GM21737 (cell line): Measurements from ENCODE around the gene CLDN7.
A peak's percentile ranks its signal among the peaks of the same experiment; 100 is the strongest.

Experiments
- ATAC-seq: cut with Tn5 transposase; IDR thresholded peaks from one replicate; pipeline ENCODE4 v1.9.1; 2021; ENCODE audit warnings: mild to moderate bottlenecking, moderate library complexity; ENCODE audit not compliant: unreplicated experiment

Gene CLDN7

DNA sequence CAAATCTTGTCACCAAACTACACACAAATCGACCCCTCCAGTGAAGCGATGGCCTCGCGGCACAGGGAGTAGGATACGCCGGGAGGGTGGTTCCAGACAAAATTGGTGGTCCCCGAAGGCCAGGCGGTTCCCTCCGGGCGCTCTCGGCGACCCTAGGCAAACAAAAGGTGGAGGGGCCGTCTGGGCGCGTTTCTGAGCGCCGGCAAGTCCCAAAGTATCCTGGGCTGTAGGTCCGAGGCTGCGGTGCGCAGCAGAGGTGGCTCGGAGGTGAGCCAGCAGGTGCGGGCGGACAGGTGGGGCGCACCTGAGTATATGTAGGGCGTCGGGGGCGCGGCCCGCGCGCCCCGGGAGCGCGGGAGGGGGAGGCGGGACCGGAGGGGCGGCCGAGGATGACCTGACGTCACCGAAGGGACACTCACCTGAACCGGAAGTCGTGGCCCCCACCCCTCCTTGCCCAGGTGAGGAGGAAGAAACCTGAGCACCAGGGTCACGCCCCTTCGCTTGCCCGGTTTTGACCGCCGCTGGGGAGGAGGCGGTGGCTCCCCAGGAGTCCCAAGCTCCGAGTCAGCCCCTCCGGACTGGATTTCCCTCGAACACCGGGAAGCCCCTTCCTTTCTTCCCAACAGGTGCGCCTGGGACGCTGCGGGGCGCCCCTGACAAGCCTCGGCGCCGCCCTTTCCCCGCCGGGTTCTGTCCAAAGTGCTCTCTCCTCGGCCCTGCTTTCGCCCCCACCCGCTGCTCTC lies at the start of gene CLDN7:
Gene CLDN7, minus strand, starts transcription at position 287 of the 743 bp plus-strand sequence. CDS start 435 bp downstream, outside the sequence.
- ATAC-seq, result no peak

GRCh38 chr17:7311110-7311705 lies 48.9 kb upstream of the CLDN7 start:
- no peak for ATAC-seq

GRCh38 chr17:7309628-7310027 lies 47.4 kb upstream of the CLDN7 start:
- ATAC-seq, result no peak

- ATAC-seq, result peak; percentile 20
Observed at GRCh38 chr17:7308625-7309433, 46.6 kb upstream of the CLDN7 start.

DNA sequence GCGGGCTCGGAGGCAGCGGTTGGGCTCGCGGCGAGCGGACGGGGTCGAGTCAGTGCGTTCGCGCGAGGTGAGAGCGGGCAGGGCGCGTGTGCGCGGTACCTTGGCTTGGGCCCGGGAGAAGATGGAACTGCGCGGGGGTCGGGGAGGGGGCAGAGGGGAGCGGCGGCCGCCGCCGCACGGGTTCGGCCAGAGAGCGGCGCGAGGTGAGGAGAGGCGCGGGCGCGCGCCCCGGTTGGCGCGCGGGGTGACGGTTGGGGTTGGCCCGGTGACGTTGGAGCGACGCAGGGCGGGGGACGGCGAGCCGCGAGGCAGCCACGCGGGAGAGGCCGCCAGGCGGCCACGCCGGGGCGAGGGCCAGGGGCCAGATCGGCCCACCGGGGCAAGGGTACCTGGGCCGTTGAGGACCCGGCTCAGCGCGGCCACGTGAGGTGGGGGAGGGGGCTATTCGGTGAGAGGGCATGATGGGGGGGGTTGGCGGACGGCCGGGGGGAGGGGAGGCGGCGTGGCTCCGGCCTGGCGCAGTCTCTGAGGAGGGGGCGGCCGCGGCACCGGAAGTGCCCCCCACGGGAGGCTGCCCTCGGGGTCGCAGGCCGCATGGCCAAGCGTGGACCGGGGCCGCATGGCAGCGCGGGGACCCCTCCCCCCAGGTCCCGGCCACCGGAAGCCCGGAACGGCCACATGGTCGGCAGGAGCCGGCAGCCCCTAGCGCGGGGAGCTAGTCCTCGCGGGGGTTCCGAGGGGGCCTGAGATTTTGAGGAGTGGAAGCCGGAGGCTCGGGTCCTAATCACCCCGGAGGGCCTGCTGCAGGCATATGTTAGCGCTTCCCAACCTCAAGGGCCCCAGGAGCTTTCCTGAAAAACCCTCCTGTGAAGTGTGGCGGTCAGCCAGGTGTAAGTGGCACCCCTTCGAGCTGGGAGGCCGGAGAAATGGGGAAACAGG lies 45.7 kb upstream of the CLDN7 start:
- peak; percentile 2 for ATAC-seq

DNA sequence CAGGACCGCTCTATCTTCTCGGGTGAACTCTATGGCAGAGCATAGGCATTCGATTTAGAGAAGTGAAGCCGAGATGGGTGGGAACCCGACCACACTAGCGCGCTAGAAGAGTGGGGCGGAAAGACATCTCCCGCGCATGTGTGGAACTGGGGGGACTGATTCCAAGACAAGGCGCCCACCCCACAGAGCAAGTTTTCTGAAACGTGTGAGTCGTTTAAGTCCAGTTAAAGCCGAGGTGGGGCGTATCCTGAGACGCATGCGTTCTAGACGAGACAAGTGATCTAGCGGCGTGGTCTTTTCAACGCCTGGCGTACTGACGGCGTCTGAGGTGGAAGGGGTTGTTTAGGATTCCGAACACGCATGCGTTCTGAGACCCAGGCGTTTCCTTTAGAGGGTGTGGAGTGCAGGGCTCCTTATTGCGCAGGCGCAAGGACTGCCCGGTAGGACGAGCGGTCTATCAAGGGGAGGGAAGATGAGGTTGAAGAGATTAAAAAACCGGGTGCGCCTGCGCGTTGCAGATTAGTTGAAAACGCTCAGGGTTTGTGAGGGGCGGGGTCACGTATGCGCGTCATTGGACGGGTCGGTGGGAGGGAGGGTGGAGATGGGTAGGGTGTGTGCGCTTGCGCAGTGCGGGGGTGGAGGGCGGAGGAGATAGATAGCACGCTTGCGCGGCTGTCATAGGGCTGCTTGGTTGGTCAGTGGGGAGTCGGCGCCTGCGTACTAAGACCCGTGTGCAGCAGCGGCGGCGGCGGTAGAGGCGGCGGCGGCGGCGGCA lies 44.8 kb upstream of the CLDN7 start, which contains the start of gene EIF5A:
Gene EIF5A, plus strand, starts transcription at position 718 of the 775 bp plus-strand sequence. CDS start 2,008 bp downstream, outside the sequence.
- peak; percentile 67 for ATAC-seq

DNA sequence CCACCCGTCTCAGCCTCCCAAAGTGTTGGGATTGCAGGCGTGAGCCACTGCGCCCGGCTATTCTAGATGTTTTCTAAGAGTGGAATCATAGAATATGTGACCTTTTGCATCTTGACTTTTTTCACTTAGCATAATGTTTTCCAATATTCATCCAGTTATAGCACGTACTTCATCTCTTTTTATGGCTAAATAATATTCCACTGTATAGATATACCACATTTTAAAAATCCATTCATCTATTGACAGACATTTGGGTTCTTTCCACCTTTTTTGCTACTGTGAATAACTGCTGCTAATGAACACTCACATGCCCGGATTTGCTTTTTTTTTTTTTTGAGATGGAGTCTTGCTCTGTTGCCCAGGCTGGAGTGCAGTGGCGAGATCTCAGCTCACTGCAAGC lies 41.9 kb upstream of the CLDN7 start:
- ATAC-seq, result no peak

- ATAC-seq, result no peak
Observed at GRCh38 chr17:7296189-7296861, 34.0 kb upstream of the CLDN7 start.

- ATAC-seq, result no peak
Observed at GRCh38 chr17:7295230-7296180, 33.2 kb upstream of the CLDN7 start.

DNA sequence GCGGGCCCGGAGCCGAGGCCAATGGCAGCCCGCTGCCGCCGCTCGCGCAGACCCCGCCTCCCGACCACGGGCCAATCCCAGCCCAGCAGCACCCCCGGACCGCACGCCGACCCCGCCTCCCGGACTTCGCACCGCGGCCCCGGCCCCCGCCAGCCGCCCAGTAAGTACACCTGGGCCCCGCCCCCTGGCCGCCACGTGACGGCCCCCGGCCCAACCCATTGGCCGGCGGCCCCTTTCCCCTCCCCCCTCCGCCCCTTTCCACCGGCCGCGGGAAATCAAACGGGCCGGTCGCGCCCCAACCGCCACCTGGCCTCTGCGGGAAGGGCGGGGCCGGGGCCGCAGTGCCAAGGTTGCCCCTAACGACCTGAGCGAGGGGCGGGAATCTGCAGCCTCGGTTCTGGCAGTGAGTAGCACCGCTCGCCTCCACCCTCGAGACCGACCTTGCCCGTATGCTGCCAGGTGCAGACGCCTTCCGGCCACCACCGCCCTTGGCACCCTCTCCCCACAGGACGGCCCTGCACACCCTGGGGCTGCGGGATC lies 32.4 kb upstream of the CLDN7 start, which contains the start of gene YBX2:
Gene YBX2, minus strand, starts transcription at position 26 of the 540 bp plus-strand sequence. CDS start 139 bp downstream, outside the sequence.
- ATAC-seq, result no peak

- no peak for ATAC-seq
Observed at GRCh38 chr17:7293816-7294613, 31.7 kb upstream of the CLDN7 start.

- no peak for ATAC-seq
Observed at GRCh38 chr17:7293159-7293558, 30.9 kb upstream of the CLDN7 start.

GRCh38 chr17:7292729-7293128 lies 30.5 kb upstream of the CLDN7 start:
- ATAC-seq, result no peak

- no peak for ATAC-seq
Observed at GRCh38 chr17:7292194-7292593, 29.9 kb upstream of the CLDN7 start.

DNA sequence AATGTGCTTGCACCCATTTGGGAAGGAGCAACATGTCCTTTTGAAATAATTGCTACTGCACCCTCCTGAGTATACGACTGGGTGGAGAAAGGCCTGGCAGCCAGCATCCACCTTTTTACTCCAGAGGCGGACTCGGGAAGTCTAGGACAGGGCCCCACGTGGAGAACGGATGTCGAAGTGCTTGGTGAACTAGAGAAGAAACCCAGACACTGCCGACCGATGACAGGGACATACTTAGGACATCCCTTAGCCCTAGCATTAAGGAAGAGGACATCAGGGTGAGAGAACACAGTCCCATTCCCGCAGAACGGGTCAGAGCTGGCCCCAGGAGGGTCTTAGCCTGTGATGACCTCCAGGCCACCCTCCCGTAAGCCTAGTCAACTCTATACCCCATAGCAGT lies 28.4 kb upstream of the CLDN7 start:
- ATAC-seq, result no peak

DNA sequence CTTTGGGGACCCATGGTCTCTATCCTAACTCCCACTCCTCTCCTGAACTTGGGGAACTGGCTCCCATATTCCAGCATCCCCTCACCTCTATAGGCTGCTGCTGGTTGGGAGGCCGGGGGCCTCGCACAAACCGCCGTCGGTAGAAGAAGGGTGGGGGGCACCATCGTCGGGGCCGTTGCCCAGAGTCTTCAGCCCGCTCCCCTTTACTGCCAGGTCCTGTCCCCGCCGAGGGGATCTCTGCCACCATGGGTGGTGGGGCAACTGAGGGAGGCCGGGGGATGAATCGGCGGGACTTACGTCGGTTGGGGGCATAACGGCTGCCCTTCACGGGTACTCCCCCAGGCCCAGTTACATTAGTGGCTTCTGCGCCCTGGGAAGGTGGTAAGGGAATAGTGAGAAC lies 27.9 kb upstream of the CLDN7 start:
- no peak for ATAC-seq
